ENCODE results near the gene YIPF6. TPM values are rescaled to one million over a fixed set of nuclear protein-coding genes. Genes with fewer than 3 reads are reported as not detected.
"Not testable (repeated sequence)": the region's sequence is repeated elsewhere in the genome, so short reads cannot be mapped to it uniquely, and the experiment has no call there.

The YIPF6 gene
- total RNA-seq, 1 donor: 43.2 TPM

- TF ChIP-seq CTCF (IDR thresholded peaks at IDR 0.05; ENCODE audit: insufficient read depth, low read depth, low read length): no peak
- DNase-seq (ENCODE audit: low read depth): peak; percentile 17
These were observed 36.7 kb upstream of the YIPF6 start for GRCh38 chrX:68462197-68462596.

GRCh38 chrX:68462653-68463052 lies 36.2 kb upstream of the YIPF6 start:
- peak; percentile 36 for DNase-seq (ENCODE audit: low read depth)
- TF ChIP-seq CTCF (IDR thresholded peaks at IDR 0.05; ENCODE audit: insufficient read depth, low read depth, low read length): peak; percentile 51
- H3K4me3 ChIP-seq (ENCODE audit: low read depth, low read length): no peak overlapping the region

More at GRCh38 chrX:68462197-68462596, 36.7 kb upstream of the YIPF6 start:
- no peak overlapping the region for H3K4me3 ChIP-seq (ENCODE audit: low read depth, low read length)

GRCh38 chrX:68463880-68464279 lies 35.0 kb upstream of the YIPF6 start:
- DNase-seq (ENCODE audit: low read depth): no peak
- no peak for TF ChIP-seq CTCF (IDR thresholded peaks at IDR 0.05; ENCODE audit: insufficient read depth, low read depth, low read length)
- no peak overlapping the region for H3K4me3 ChIP-seq (ENCODE audit: low read depth, low read length)

GRCh38 chrX:68464796-68465195 lies 34.1 kb upstream of the YIPF6 start:
- no peak overlapping the region for H3K4me3 ChIP-seq (ENCODE audit: low read depth, low read length)
- no peak for TF ChIP-seq CTCF (IDR thresholded peaks at IDR 0.05; ENCODE audit: insufficient read depth, low read depth, low read length)
- no peak for DNase-seq (ENCODE audit: low read depth)

- no peak for DNase-seq (ENCODE audit: low read depth)
- TF ChIP-seq CTCF (IDR thresholded peaks at IDR 0.05; ENCODE audit: insufficient read depth, low read depth, low read length): no peak
- H3K4me3 ChIP-seq (ENCODE audit: low read depth, low read length): no peak overlapping the region
These were observed 17.9 kb upstream of the YIPF6 start for GRCh38 chrX:68480969-68481368.

- DNase-seq (ENCODE audit: low read depth); H3K4me3 ChIP-seq (ENCODE audit: low read depth, low read length): not testable (repeated sequence)
These were observed 12.7 kb upstream of the YIPF6 start for GRCh38 chrX:68486198-68486597.

GRCh38 chrX:68487254-68487653 lies 11.6 kb upstream of the YIPF6 start:
- TF ChIP-seq CTCF (IDR thresholded peaks at IDR 0.05; ENCODE audit: insufficient read depth, low read depth, low read length): no peak
- DNase-seq (ENCODE audit: low read depth): no peak
- no peak overlapping the region for H3K4me3 ChIP-seq (ENCODE audit: low read depth, low read length)

Data from fibroblast of villous mesenchyme (primary cell).